ENCODE data around the gene ZNF490. TPM values are rescaled to one million over a fixed set of nuclear protein-coding genes. Genes with fewer than 3 reads are reported as not detected.

Gene ZNF490
- total RNA-seq (11.3 TPM), polyA plus RNA-seq (1 to 10 TPM; 4.7 to 8.4 (median 5.7) TPM)

- Mint-ChIP-seq H3K36me3 (peaks cover 5% of the 10 kb centered on the region), H3K27ac (peak within 1 kb of the TSS; percentile 96 to 100 (median 100)), H3K4me3 (peak within 1 kb of the TSS; percentile 98 to 100 (median 100)), H3K4me1 (peaks cover 13 to 49% (median 30%) of the 10 kb centered on the region in 4 donors), H3K27me3 (no peaks in the 10 kb centered on the region), H3K9me3 (no peaks in the 10 kb centered on the region)
- Histone ChIP-seq H3K9me3 (ENCODE audit: control insufficient read depth in 2 of 2, low read length in 2 of 2) (no peaks in the 10 kb centered on the region), H3K27ac (ENCODE audit: insufficient read depth, low read length, poor library complexity, severe bottlenecking) (peak within 1 kb of the TSS; percentile 92), H3K27me3 (ENCODE audit: control insufficient read depth, insufficient read depth, low read length) (no peaks in the 10 kb centered on the region), H3K36me3 (ENCODE audit: control insufficient read depth, insufficient read depth, low read length) (peaks cover 13% of the 10 kb centered on the region), H3K4me3 (ENCODE audit: low read depth, low read length) (peak within 1 kb of the TSS; percentile 99), H3K4me1 (ENCODE audit: control insufficient read depth, insufficient read depth, low read length, poor library complexity, severe bottlenecking) (peaks cover 46% of the 10 kb centered on the region)
- peak; percentile 95 to 98 (median 96) for DNase-seq
- peak; percentile 91 to 95 for ATAC-seq (ENCODE audit: low read depth in 2 of 2)
Measured at GRCh38 chr19:12610540-12611360, at the start of gene ZNF490, which contains the start of gene ZNF791. Gene ZNF490 (minus strand): TSS chr19:12610813. CDS start chr19:12610680, 133 bp downstream. Gene ZNF791 (plus strand): TSS chr19:12610920. CDS start chr19:12611080, 160 bp downstream.

- peaks cover 55% of the 10 kb centered on the region for H3K36me3 ChIP-seq (ENCODE audit: control insufficient read depth, insufficient read depth, low read length)
- Mint-ChIP-seq H3K27me3 (no peaks in the 10 kb centered on the region), H3K27ac (no peak overlapping the region), H3K4me3 (no peak overlapping the region), H3K9me3 (peaks cover 0 to 1% (median 0%) of the 10 kb centered on the region in 7 donors), H3K4me1 (peaks cover 0 to 5% (median under 1%) of the 10 kb centered on the region in 4 donors), H3K36me3 (peaks cover 24% of the 10 kb centered on the region)
- DNase-seq (no peak), ATAC-seq (ENCODE audit: low read depth in 2 of 2) (no peak)
- H3K27me3 ChIP-seq (ENCODE audit: control insufficient read depth, insufficient read depth, low read length), result no peaks in the 10 kb centered on the region
- H3K27ac ChIP-seq (ENCODE audit: insufficient read depth, low read length, poor library complexity, severe bottlenecking), result no peak overlapping the region
- H3K4me3 ChIP-seq (ENCODE audit: low read depth, low read length), result no peak overlapping the region
- H3K9me3 ChIP-seq (ENCODE audit: control insufficient read depth in 2 of 2, low read length in 2 of 2), result no peaks in the 10 kb centered on the region
- no peaks in the 10 kb centered on the region for H3K4me1 ChIP-seq (ENCODE audit: control insufficient read depth, insufficient read depth, low read length, poor library complexity, severe bottlenecking)
Measured at GRCh38 chr19:12657966-12658365, 47.4 kb upstream of the ZNF490 start.

GRCh38 chr19:12656899-12657571 lies 46.4 kb upstream of the ZNF490 start:
- Mint-ChIP-seq H3K27ac (peak overlapping the region in 1 of 3 donors; percentile 60), H3K9me3 (peaks cover 0 to 1% (median 0%) of the 10 kb centered on the region in 7 donors), H3K4me1 (peaks cover 0 to 5% (median under 1%) of the 10 kb centered on the region in 4 donors), H3K36me3 (peaks cover 24% of the 10 kb centered on the region), H3K27me3 (no peaks in the 10 kb centered on the region), H3K4me3 (no peak overlapping the region)
- no peak for DNase-seq
- ATAC-seq (ENCODE audit: low read depth in 2 of 2), result no peak
- Histone ChIP-seq H3K36me3 (ENCODE audit: control insufficient read depth, insufficient read depth, low read length) (peaks cover 52% of the 10 kb centered on the region), H3K9me3 (ENCODE audit: control insufficient read depth in 2 of 2, low read length in 2 of 2) (no peaks in the 10 kb centered on the region), H3K27ac (ENCODE audit: insufficient read depth, low read length, poor library complexity, severe bottlenecking) (no peak overlapping the region), H3K4me1 (ENCODE audit: control insufficient read depth, insufficient read depth, low read length, poor library complexity, severe bottlenecking) (no peaks in the 10 kb centered on the region), H3K27me3 (ENCODE audit: control insufficient read depth, insufficient read depth, low read length) (no peaks in the 10 kb centered on the region), H3K4me3 (ENCODE audit: low read depth, low read length) (no peak overlapping the region)

- peaks cover 45% of the 10 kb centered on the region for H3K36me3 ChIP-seq (ENCODE audit: control insufficient read depth, insufficient read depth, low read length)
- no peak overlapping the region for H3K27ac ChIP-seq (ENCODE audit: insufficient read depth, low read length, poor library complexity, severe bottlenecking)
- peaks cover 33% of the 10 kb centered on the region for H3K36me3 Mint-ChIP-seq
- H3K4me1 Mint-ChIP-seq, result peaks cover 0 to 5% (median under 1%) of the 10 kb centered on the region in 4 donors
- H3K27me3 ChIP-seq (ENCODE audit: control insufficient read depth, insufficient read depth, low read length), result no peaks in the 10 kb centered on the region
- DNase-seq (no peak), ATAC-seq (ENCODE audit: low read depth in 2 of 2) (no peak)
- no peaks in the 10 kb centered on the region for H3K9me3 ChIP-seq (ENCODE audit: control insufficient read depth in 2 of 2, low read length in 2 of 2)
- H3K9me3 Mint-ChIP-seq, result peaks cover 0 to 1% (median 0%) of the 10 kb centered on the region in 7 donors
- H3K27ac Mint-ChIP-seq, result peak overlapping the region in 2 of 3 donors; percentile 65 to 66
- no peak overlapping the region for H3K4me3 Mint-ChIP-seq
- H3K4me3 ChIP-seq (ENCODE audit: low read depth, low read length), result no peak overlapping the region
- H3K4me1 ChIP-seq (ENCODE audit: control insufficient read depth, insufficient read depth, low read length, poor library complexity, severe bottlenecking), result no peaks in the 10 kb centered on the region
- no peaks in the 10 kb centered on the region for H3K27me3 Mint-ChIP-seq
Measured at GRCh38 chr19:12655546-12655945, 44.9 kb upstream of the ZNF490 start.

GRCh38 chr19:12652219-12652618 lies 41.6 kb upstream of the ZNF490 start:
- Mint-ChIP-seq H3K36me3 (peaks cover 28% of the 10 kb centered on the region), H3K9me3 (peaks cover 0 to 1% (median 0%) of the 10 kb centered on the region in 7 donors), H3K4me3 (no peak overlapping the region), H3K4me1 (peaks cover 0 to 5% (median 0%) of the 10 kb centered on the region in 4 donors), H3K27ac (no peak overlapping the region), H3K27me3 (no peaks in the 10 kb centered on the region)
- no peak for ATAC-seq (ENCODE audit: low read depth in 2 of 2)
- DNase-seq, result no peak
- H3K4me1 ChIP-seq (ENCODE audit: control insufficient read depth, insufficient read depth, low read length, poor library complexity, severe bottlenecking), result no peaks in the 10 kb centered on the region
- no peaks in the 10 kb centered on the region for H3K9me3 ChIP-seq (ENCODE audit: control insufficient read depth in 2 of 2, low read length in 2 of 2)
- H3K36me3 ChIP-seq (ENCODE audit: control insufficient read depth, insufficient read depth, low read length), result peaks cover 31% of the 10 kb centered on the region
- no peak overlapping the region for H3K4me3 ChIP-seq (ENCODE audit: low read depth, low read length)
- H3K27ac ChIP-seq (ENCODE audit: insufficient read depth, low read length, poor library complexity, severe bottlenecking), result no peak overlapping the region
- H3K27me3 ChIP-seq (ENCODE audit: control insufficient read depth, insufficient read depth, low read length), result no peaks in the 10 kb centered on the region

- H3K9me3 ChIP-seq (ENCODE audit: control insufficient read depth in 2 of 2, low read length in 2 of 2), result no peaks in the 10 kb centered on the region
- ATAC-seq (ENCODE audit: low read depth in 2 of 2) (no peak), DNase-seq (no peak)
- no peak overlapping the region for H3K27ac Mint-ChIP-seq
- no peak overlapping the region for H3K4me3 Mint-ChIP-seq
- H3K27me3 ChIP-seq (ENCODE audit: control insufficient read depth, insufficient read depth, low read length), result no peaks in the 10 kb centered on the region
- peaks cover 17% of the 10 kb centered on the region for H3K36me3 Mint-ChIP-seq
- no peaks in the 10 kb centered on the region for H3K27me3 Mint-ChIP-seq
- H3K4me1 ChIP-seq (ENCODE audit: control insufficient read depth, insufficient read depth, low read length, poor library complexity, severe bottlenecking), result no peaks in the 10 kb centered on the region
- peaks cover 0 to under 1% (median 0%) of the 10 kb centered on the region in 4 donors for H3K4me1 Mint-ChIP-seq
- no peak overlapping the region for H3K4me3 ChIP-seq (ENCODE audit: low read depth, low read length)
- H3K9me3 Mint-ChIP-seq, result peaks cover 0 to 1% (median 0%) of the 10 kb centered on the region in 7 donors
- peaks cover 15% of the 10 kb centered on the region for H3K36me3 ChIP-seq (ENCODE audit: control insufficient read depth, insufficient read depth, low read length)
- H3K27ac ChIP-seq (ENCODE audit: insufficient read depth, low read length, poor library complexity, severe bottlenecking), result no peak overlapping the region
Measured at GRCh38 chr19:12649941-12650340, 39.3 kb upstream of the ZNF490 start.

GRCh38 chr19:12648088-12648487 lies 37.5 kb upstream of the ZNF490 start:
- ATAC-seq (ENCODE audit: low read depth in 2 of 2) (no peak), DNase-seq (no peak)
- Mint-ChIP-seq H3K9me3 (peaks cover 0 to 1% (median 0%) of the 10 kb centered on the region in 7 donors), H3K27me3 (no peaks in the 10 kb centered on the region), H3K36me3 (peaks cover 14% of the 10 kb centered on the region), H3K4me3 (no peak overlapping the region), H3K4me1 (no peaks in the 10 kb centered on the region), H3K27ac (no peak overlapping the region)
- Histone ChIP-seq H3K36me3 (ENCODE audit: control insufficient read depth, insufficient read depth, low read length) (peaks cover 11% of the 10 kb centered on the region), H3K9me3 (ENCODE audit: control insufficient read depth in 2 of 2, low read length in 2 of 2) (no peaks in the 10 kb centered on the region), H3K27me3 (ENCODE audit: control insufficient read depth, insufficient read depth, low read length) (no peaks in the 10 kb centered on the region), H3K4me1 (ENCODE audit: control insufficient read depth, insufficient read depth, low read length, poor library complexity, severe bottlenecking) (no peaks in the 10 kb centered on the region), H3K4me3 (ENCODE audit: low read depth, low read length) (no peak overlapping the region), H3K27ac (ENCODE audit: insufficient read depth, low read length, poor library complexity, severe bottlenecking) (no peak overlapping the region)

Data from CD4-positive, CD25-positive, alpha-beta regulatory T cell (primary cell).